CD14-positive monocyte (primary cell): Measurements from ENCODE around the gene CRACDL. TPM values are rescaled to one million over a fixed set of nuclear protein-coding genes. Genes with fewer than 3 reads are reported as not detected.

Experiments
- DNase-seq, 3 donors: peaks; one replicate each; pipeline ENCODE4 v3.0.0-alpha.2; 2011 to 2022
- H2AFZ ChIP-seq: 2 replicates; pipeline ENCODE4 v1.6.0; 2012; ENCODE audit warnings: mild to moderate bottlenecking, low read depth, low read length, inconsistent platforms; ENCODE audit not compliant: insufficient read depth, poor library complexity, severe bottlenecking
- H3K27ac ChIP-seq, 2 donors: 1 replicate in 1 of 2; 2 replicates in 1 of 2; pipeline ENCODE4 v1.5.1; 2012 to 2013; ENCODE audit warnings: low read length in 2 of 2, control low read depth in 1 of 2, inconsistent platforms in 1 of 2, low read depth in 1 of 2, mild to moderate bottlenecking in 1 of 2
- H3K27me3 ChIP-seq, 2 donors: one replicate each; pipeline versions ENCODE4 v1.6.0 to v1.6.1; 2011 to 2013; ENCODE audit warnings: low read length in 2 of 2; ENCODE audit not compliant: control insufficient read depth in 2 of 2, insufficient read depth in 2 of 2
- H3K36me3 ChIP-seq, 2 donors: replicated peaks in 1 of 2; 1 replicate in 1 of 2; 2 replicates in 1 of 2; pipeline versions ENCODE4 v1.5.1 to v1.6.1; 2012 to 2013; ENCODE audit warnings: low read length in 2 of 2, control low read depth in 1 of 2, inconsistent platforms in 1 of 2, mild to moderate bottlenecking in 1 of 2; ENCODE audit not compliant: insufficient read depth in 2 of 2, control insufficient read depth in 1 of 2
- H3K4me1 ChIP-seq, 2 donors: 1 replicate in 1 of 2; 2 replicates in 1 of 2; pipeline versions ENCODE4 v1.5.1 to v1.6.1; 2012 to 2013; ENCODE audit warnings: low read length in 2 of 2, control low read depth in 1 of 2, inconsistent platforms in 1 of 2, mild to moderate bottlenecking in 1 of 2, moderate library complexity in 1 of 2; ENCODE audit not compliant: insufficient read depth in 2 of 2, control insufficient read depth in 1 of 2
- H3K4me2 ChIP-seq: replicated peaks from 2 replicates; pipeline ENCODE3; 2012; ENCODE audit warnings: low read length, moderate library complexity, mild to moderate bottlenecking; ENCODE audit not compliant: poor library complexity, severe bottlenecking; ENCODE audit errors: extremely low read depth
- H3K4me3 ChIP-seq, 3 experiments: fragments of 200-600 bp in 1 of 3; sonication (generic) in 1 of 3; replicated peaks in 1 of 3; 1 replicate in 2 of 3; 2 replicates in 1 of 3; pipeline ENCODE4 v1.5.1; 2011 to 2013; ENCODE audit warnings: low read length in 3 of 3, mild to moderate bottlenecking in 3 of 3, control low read depth in 2 of 3, low read depth in 2 of 3, inconsistent platforms in 1 of 3, moderate library complexity in 1 of 3
- H3K79me2 ChIP-seq: 2 replicates; pipeline ENCODE4 v1.6.0; 2012; ENCODE audit warnings: mild to moderate bottlenecking, control low read depth, inconsistent platforms, low read length, moderate library complexity; ENCODE audit not compliant: insufficient read depth
- H3K9ac ChIP-seq: 2 replicates; pipeline ENCODE4 v1.6.0; 2017; ENCODE audit warnings: low read length, mild to moderate bottlenecking; ENCODE audit not compliant: insufficient read depth, poor library complexity, severe bottlenecking
- H3K9me3 ChIP-seq, 2 donors: replicated peaks in 1 of 2; 1 replicate in 1 of 2; 2 replicates in 1 of 2; pipeline versions ENCODE4 v1.5.1 to v1.6.1; 2012 to 2013; ENCODE audit warnings: low read length in 2 of 2, control low read depth in 1 of 2; ENCODE audit not compliant: control insufficient read depth in 1 of 2, insufficient read depth in 1 of 2
- H4K20me1 ChIP-seq: 2 replicates; pipeline ENCODE4 v1.6.0; 2012; ENCODE audit warnings: mild to moderate bottlenecking, low read length, control low read depth, moderate library complexity; ENCODE audit not compliant: insufficient read depth
- H3K27ac Mint-ChIP-seq, 7 donors: one replicate each; pipeline ENCODE4 v1.8.0; 2020; ENCODE audit warnings: mild to moderate bottlenecking in 7 of 7, mixed read lengths in 7 of 7, moderate library complexity in 6 of 7, inconsistent platforms in 2 of 7
- H3K27me3 Mint-ChIP-seq, 3 donors: one replicate each; pipeline ENCODE4 v1.8.0; 2021 to 2022; ENCODE audit warnings: low read depth in 3 of 3, mild to moderate bottlenecking in 3 of 3, mixed read lengths in 3 of 3, moderate library complexity in 3 of 3, inconsistent platforms in 1 of 3
- H3K36me3 Mint-ChIP-seq, 2 donors: one replicate each; pipeline ENCODE4 v1.8.0; 2020; ENCODE audit warnings: mixed read lengths in 2 of 2, inconsistent platforms in 1 of 2, mild to moderate bottlenecking in 1 of 2
- H3K4me1 Mint-ChIP-seq: one replicate; pipeline ENCODE4 v1.8.0; 2020; ENCODE audit warnings: mild to moderate bottlenecking, mixed read lengths
- H3K4me3 Mint-ChIP-seq, 2 donors: one replicate each; pipeline ENCODE4 v1.8.0; 2020; ENCODE audit warnings: mild to moderate bottlenecking in 2 of 2, mixed read lengths in 2 of 2, moderate library complexity in 1 of 2
- H3K9me3 Mint-ChIP-seq, 7 donors: one replicate each; pipeline ENCODE4 v1.8.0; 2020 to 2022; ENCODE audit warnings: mixed read lengths in 7 of 7, mild to moderate bottlenecking in 6 of 7, moderate library complexity in 6 of 7, inconsistent platforms in 2 of 7
- WGBS: methylation state at CpG from one replicate; pipeline ENCODE4 v1.1.5; 2013; ENCODE audit warnings: missing lambda C conversion rate; ENCODE audit not compliant: insufficient coverage; 5-methylcytosine and 5-hydroxymethylcytosine counted together
- intact Hi-C, 2 donors: fragments of 100-400 bp; cut with micrococcal nuclease; formaldehyde crosslinking; loops; one replicate each; pipeline versions ENCODE4 v1.15.0 to v1.15.1; 2023
- polyA plus RNA-seq, 3 donors: library from polyadenylated mRNA; depleted of rRNA in 1 of 3; unstranded in 2 of 3; stranded (reverse) in 1 of 3; fragments of 300-500 nt in 2 of 3; fragments of >200 nt in 1 of 3; fragmentation: Illumina TruSeq in 2 of 3; gene quantifications; 1 replicate in 2 of 3; 2 replicates in 1 of 3; pipeline ENCODE4 v1.2.3, GENCODE V29; 2012 to 2021
- TF ChIP-seq, protein P1 (sequence below): fragments of 200-600 bp; IDR thresholded peaks from one replicate; pipeline ENCODE4 v1.8.0; 2022; ENCODE audit warnings: antibody characterized with exemption, mild to moderate bottlenecking

The CRACDL gene
- polyA plus RNA-seq, 3 donors = 0.12 to 0.35 (median 0.28) TPM

DNA sequence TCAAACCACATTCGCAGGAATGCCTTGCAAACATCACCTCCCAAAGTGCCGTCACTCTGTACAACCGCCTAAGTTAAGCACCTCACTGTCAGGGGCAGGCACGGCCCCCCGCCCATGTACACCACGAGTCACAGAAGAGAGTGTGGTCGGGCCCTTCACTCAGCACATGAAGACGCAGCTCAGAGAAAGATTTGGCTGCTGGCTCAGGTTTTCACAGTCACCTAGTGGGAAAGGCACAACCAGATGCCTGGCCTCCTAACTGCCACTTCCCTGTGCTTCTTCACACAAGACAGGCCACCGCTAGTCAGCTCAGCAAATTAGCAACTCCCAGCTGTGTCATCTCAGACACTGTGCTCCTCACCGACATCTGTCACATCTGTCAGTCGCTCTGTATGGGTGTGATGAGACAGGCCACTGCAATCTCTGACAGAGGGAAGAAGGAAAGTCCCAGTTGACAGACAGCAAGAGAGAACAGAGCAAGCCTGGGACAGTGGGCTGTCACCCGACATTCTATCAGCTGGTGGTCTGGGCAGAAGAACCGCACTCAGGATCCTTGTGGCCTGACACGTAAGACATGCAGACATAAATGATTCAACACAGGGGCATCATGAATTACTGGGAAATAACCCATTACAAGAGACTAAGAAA is 60.8 kb downstream of the CRACDL start:
- no peaks in the 10 kb centered on the region for H3K36me3 Mint-ChIP-seq
- Histone ChIP-seq H2AFZ (no peak overlapping the region), H3K27ac (no peak overlapping the region), H3K36me3 (no peaks in the 10 kb centered on the region), H4K20me1 (no peaks in the 10 kb centered on the region), H3K4me2 (no peak overlapping the region), H3K9ac (no peak overlapping the region), H3K4me3 (no peak overlapping the region), H3K79me2 (no peaks in the 10 kb centered on the region), H3K4me1 (no peaks in the 10 kb centered on the region), H3K9me3 (no peaks in the 10 kb centered on the region), H3K27me3 (no peaks in the 10 kb centered on the region)
- WGBS = 96% methylated on average over 14 of the region's 14 CpGs
- DNase-seq = no peak
- no peaks in the 10 kb centered on the region for H3K9me3 Mint-ChIP-seq
- intact Hi-C loops = no loop called here
- H3K4me3 Mint-ChIP-seq = no peak overlapping the region
- TF ChIP-seq, protein P1, sequence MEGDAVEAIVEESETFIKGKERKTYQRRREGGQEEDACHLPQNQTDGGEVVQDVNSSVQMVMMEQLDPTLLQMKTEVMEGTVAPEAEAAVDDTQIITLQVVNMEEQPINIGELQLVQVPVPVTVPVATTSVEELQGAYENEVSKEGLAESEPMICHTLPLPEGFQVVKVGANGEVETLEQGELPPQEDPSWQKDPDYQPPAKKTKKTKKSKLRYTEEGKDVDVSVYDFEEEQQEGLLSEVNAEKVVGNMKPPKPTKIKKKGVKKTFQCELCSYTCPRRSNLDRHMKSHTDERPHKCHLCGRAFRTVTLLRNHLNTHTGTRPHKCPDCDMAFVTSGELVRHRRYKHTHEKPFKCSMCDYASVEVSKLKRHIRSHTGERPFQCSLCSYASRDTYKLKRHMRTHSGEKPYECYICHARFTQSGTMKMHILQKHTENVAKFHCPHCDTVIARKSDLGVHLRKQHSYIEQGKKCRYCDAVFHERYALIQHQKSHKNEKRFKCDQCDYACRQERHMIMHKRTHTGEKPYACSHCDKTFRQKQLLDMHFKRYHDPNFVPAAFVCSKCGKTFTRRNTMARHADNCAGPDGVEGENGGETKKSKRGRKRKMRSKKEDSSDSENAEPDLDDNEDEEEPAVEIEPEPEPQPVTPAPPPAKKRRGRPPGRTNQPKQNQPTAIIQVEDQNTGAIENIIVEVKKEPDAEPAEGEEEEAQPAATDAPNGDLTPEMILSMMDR = no peak
- peaks cover 0 to 7% (median 4%) of the 10 kb centered on the region in 3 donors for H3K27me3 Mint-ChIP-seq
- no peak overlapping the region for H3K27ac Mint-ChIP-seq
- H3K4me1 Mint-ChIP-seq = no peaks in the 10 kb centered on the region

- no peak overlapping the region for H2AFZ ChIP-seq
- no peaks in the 10 kb centered on the region for H3K79me2 ChIP-seq
- no peaks in the 10 kb centered on the region for H3K36me3 ChIP-seq
- no peaks in the 10 kb centered on the region for H3K9me3 ChIP-seq
- DNase-seq = no peak
- Mint-ChIP-seq H3K27ac (no peak overlapping the region), H3K4me1 (no peaks in the 10 kb centered on the region), H3K36me3 (no peaks in the 10 kb centered on the region), H3K9me3 (no peaks in the 10 kb centered on the region), H3K4me3 (no peak overlapping the region), H3K27me3 (peaks cover 0 to 7% (median 4%) of the 10 kb centered on the region in 3 donors)
- H3K4me3 ChIP-seq = no peak overlapping the region
- H3K9ac ChIP-seq = no peak overlapping the region
- WGBS = 96% methylated on average over 8 of the region's 11 CpGs
- intact Hi-C loops = no loop called here
- no peaks in the 10 kb centered on the region for H3K4me1 ChIP-seq
- H3K27ac ChIP-seq = no peak overlapping the region
- H3K4me2 ChIP-seq = no peak overlapping the region
- H3K27me3 ChIP-seq = no peaks in the 10 kb centered on the region
- TF ChIP-seq, protein P1 = no peak
- H4K20me1 ChIP-seq = no peaks in the 10 kb centered on the region
These were observed 61.8 kb downstream of the CRACDL start for GRCh38 chr2:98874186-98874689.
